Measurements from ENCODE around the gene RBMS1.

The RBMS1 gene

GRCh38 chr2:160224060-160224459, 269.5 kb downstream of the RBMS1 start:
- DNase-seq (ENCODE audit: low read depth in 2 of 2) = no peak

- DNase-seq (ENCODE audit: low read depth in 2 of 2) = no peak
Measured at GRCh38 chr2:160223560-160223959, 270.0 kb downstream of the RBMS1 start.

GRCh38 chr2:160222546-160223283, 270.9 kb downstream of the RBMS1 start:
- no peak for DNase-seq (ENCODE audit: low read depth in 2 of 2)

Measured in stimulated activated CD4-positive, alpha-beta T cell treated with anti-CD3 and anti-CD28 coated beads, Interleukin-15, amount 100 ng/mL, for 48 hours (primary cell).